ENCODE results near the gene CAV2. TPM values are rescaled to one million over a fixed set of nuclear protein-coding genes. Genes with fewer than 3 reads are reported as not detected.
A peak's percentile ranks its signal among the peaks of the same experiment; 100 is the strongest.

CAV2 gene
- total RNA-seq, 4 donors from 2014 or later: 11.8 to 13.9 (median 12.6) TPM

DNA sequence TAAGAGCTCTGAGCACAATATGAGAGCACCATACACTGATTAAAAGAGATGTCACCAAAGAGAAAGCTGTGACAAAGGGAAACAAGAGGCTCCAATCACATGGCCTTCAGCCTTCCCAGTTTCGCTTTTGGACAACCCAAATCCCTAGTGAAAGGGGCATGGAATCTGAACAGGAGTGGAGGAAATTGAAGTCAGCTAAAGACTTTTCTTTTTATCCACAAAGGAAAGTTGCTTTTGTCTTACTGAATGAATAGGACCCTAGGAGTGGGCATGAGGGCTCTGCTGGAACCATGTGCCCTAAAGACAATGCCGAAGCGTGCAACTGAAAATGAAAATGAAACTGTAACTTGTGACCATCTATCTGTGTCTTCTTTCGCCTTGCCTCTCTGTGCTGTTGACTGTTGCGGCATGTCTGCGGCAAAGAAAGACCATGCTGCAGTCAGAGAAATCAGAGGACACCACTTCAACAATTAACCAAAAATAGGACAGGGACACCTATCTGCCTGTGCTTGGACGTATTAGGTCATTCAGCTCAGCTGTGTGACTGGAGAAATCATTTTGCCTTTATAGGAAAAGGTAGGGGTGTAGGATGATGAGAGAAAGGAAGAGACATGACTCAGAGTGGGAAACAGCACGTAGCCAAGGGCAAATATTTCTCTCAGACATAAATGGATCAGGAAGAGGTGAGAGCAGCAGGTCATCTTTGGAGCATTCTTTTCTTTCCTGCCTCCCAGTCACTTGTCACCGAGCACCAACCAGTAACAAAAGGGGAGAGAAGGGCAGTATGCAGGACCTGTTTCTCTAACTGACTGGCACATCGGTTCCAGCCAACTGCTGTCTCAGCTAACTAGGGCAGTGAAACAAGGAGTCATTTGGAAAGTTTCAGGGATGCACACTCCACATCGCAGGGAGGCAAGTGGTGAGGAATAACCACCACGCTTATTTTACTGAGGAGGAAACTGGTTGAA, 12.3 kb downstream of the CAV2 start:
- H3K36me3 ChIP-seq: no peaks in the 10 kb centered on the region
- peaks cover 0 to 10% (median 3%) of the 10 kb centered on the region in 4 donors for H3K4me1 ChIP-seq
- H3K4me3 ChIP-seq: peak overlapping the region; percentile 35 to 47 (median 42)

DNA sequence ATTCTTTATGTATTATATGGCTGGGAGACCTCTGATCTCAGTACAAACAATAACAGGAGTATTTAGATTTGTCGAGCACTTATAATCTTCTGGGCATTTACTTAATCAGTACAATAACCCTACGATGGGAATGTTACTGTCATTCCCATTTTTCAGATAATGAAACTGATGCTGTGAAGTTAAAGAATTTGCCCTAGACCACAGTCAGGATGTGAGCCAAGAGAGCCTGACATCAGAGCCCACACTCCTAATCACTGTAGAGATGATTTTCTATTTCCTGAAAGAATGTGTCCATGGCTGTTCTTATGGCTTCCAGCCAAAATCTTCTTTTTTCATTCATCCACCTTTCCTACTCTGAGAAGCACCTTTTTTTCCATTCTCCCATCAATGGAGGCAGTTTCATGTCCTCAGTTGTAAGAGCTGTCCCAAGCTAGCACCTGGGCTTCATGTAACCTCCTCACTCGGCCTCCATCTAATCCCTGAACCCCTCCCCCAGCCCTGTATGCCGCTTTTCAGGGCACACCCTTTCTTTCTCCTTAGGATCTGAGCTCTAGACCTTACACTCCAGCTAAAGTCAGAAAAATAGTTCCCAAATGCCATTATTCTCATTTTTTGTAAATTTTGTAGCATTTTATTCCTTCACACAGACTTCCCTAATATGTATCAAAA, 13.1 kb downstream of the CAV2 start:
- TF ChIP-seq, protein P1, sequence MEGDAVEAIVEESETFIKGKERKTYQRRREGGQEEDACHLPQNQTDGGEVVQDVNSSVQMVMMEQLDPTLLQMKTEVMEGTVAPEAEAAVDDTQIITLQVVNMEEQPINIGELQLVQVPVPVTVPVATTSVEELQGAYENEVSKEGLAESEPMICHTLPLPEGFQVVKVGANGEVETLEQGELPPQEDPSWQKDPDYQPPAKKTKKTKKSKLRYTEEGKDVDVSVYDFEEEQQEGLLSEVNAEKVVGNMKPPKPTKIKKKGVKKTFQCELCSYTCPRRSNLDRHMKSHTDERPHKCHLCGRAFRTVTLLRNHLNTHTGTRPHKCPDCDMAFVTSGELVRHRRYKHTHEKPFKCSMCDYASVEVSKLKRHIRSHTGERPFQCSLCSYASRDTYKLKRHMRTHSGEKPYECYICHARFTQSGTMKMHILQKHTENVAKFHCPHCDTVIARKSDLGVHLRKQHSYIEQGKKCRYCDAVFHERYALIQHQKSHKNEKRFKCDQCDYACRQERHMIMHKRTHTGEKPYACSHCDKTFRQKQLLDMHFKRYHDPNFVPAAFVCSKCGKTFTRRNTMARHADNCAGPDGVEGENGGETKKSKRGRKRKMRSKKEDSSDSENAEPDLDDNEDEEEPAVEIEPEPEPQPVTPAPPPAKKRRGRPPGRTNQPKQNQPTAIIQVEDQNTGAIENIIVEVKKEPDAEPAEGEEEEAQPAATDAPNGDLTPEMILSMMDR (IDR thresholded peaks at IDR 0.05): no peak
- no peak for TF ChIP-seq POLR2A (IDR thresholded peaks at IDR 0.05)
- H3K4me1 ChIP-seq: peaks cover 0 to 10% (median 3%) of the 10 kb centered on the region in 4 donors
- DNase-seq: no peak
- H3K4me3 ChIP-seq: peak overlapping the region; percentile 35 to 47 (median 42)
- no peaks in the 10 kb centered on the region for H3K36me3 ChIP-seq
- no peaks in the 10 kb centered on the region for H3K9me3 ChIP-seq
- H3K27ac ChIP-seq: peak overlapping the region; percentile 51 to 71 (median 68)
- no peaks in the 10 kb centered on the region for H3K27me3 ChIP-seq

More for the DNA sequence above, 12.3 kb downstream of the CAV2 start:
- peak in 2 of 3 donors; percentile 38 to 62 for DNase-seq
- peak overlapping the region; percentile 51 to 71 (median 68) for H3K27ac ChIP-seq
- H3K27me3 ChIP-seq: no peaks in the 10 kb centered on the region
- H3K9me3 ChIP-seq: no peaks in the 10 kb centered on the region
- no peak for TF ChIP-seq POLR2A (IDR thresholded peaks at IDR 0.05)
- TF ChIP-seq, protein P1 (IDR thresholded peaks at IDR 0.05): no peak

- DNase-seq: no peak
- Histone ChIP-seq H3K4me1 (peaks cover 0 to 10% (median 3%) of the 10 kb centered on the region in 4 donors), H3K27me3 (no peaks in the 10 kb centered on the region), H3K9me3 (no peaks in the 10 kb centered on the region), H3K4me3 (no peak overlapping the region), H3K36me3 (no peaks in the 10 kb centered on the region), H3K27ac (no peak overlapping the region)
- TF ChIP-seq POLR2A (IDR thresholded peaks at IDR 0.05): no peak
- TF ChIP-seq, protein P1 (IDR thresholded peaks at IDR 0.05): no peak
These were observed 16.0 kb downstream of the CAV2 start for GRCh38 chr7:116515584-116515983.

- H3K9me3 ChIP-seq: no peaks in the 10 kb centered on the region
- no peak overlapping the region for H3K4me3 ChIP-seq
- H3K36me3 ChIP-seq: no peaks in the 10 kb centered on the region
- peaks cover 0 to 6% (median 3%) of the 10 kb centered on the region in 4 donors for H3K4me1 ChIP-seq
- H3K27ac ChIP-seq: no peak overlapping the region
- TF ChIP-seq, protein P1 (IDR thresholded peaks at IDR 0.05): no peak
- TF ChIP-seq POLR2A (IDR thresholded peaks at IDR 0.05): no peak
- no peaks in the 10 kb centered on the region for H3K27me3 ChIP-seq
- no peak for DNase-seq
These were observed 16.8 kb downstream of the CAV2 start for GRCh38 chr7:116516324-116516723.

DNA sequence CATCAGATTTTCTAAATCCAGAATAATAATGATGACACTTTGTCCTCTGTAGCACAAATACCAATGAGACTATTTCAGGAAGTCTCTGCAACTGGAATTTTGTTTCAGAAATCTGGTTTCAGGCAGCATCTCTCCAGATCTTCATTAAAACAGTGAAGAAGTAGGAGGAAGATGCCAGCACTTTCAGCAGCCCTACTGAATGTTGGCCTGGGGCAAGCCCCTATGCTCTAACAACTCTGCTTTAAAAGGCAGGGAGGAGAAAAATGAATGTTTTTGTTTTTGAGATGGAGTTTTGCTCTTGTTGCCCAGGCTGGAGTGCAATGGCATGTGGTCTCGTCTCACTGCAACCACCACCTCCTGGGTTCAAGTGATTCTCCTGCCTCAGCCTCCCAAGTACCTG, 18.1 kb downstream of the CAV2 start:
- no peaks in the 10 kb centered on the region for H3K27me3 ChIP-seq
- H3K27ac ChIP-seq: no peak overlapping the region
- peaks cover 0 to under 1% (median 0%) of the 10 kb centered on the region in 4 donors for H3K4me1 ChIP-seq
- DNase-seq: no peak
- H3K9me3 ChIP-seq: no peaks in the 10 kb centered on the region
- no peaks in the 10 kb centered on the region for H3K36me3 ChIP-seq
- TF ChIP-seq, protein P1 (IDR thresholded peaks at IDR 0.05): no peak
- TF ChIP-seq POLR2A (IDR thresholded peaks at IDR 0.05): no peak
- no peak overlapping the region for H3K4me3 ChIP-seq
